Activated T-helper 1 cell treated with Interleukin-2 at 50 U/mL for 16 hours (primary cell): Measurements from ENCODE around the gene TSPAN2.

Experiments used
- DNase-seq: peaks from one replicate; pipeline ENCODE4 v3.0.0-alpha.2; 2020; ENCODE audit warnings: low read depth

TSPAN2 gene

DNA sequence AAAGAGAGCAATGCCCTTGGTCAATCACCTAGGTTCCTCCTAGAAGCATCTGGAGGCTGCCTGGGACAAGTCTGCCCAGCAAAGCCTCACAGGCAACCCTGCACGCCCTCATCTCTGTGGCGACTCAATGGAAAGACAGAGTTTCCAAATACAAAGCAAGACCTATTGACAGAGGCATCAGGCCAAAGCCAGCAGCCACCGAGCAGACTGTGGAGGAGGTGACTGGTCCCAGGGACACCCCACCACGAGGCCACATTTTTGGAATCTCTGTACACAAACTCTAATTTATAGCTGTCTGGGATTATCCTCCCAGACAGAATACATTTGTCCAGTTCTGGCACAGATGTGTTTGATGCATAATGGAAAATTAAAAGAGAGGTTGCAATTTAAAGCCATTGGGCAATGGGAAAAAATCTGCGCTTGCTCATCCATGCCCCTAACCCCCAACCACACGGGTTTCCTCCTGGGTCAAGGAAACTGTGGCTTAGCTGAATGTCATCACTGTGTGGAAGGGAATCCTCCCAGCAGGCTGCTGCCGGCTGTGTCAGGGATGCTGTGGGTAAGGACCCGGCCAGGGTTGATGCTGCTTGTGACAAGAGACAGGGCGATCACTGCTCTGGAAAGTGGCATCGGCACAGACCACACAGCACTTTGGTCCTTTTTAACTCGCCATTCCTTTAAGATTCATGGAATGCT lies 14.3 kb downstream of the TSPAN2 start:
- no peak for DNase-seq

DNA sequence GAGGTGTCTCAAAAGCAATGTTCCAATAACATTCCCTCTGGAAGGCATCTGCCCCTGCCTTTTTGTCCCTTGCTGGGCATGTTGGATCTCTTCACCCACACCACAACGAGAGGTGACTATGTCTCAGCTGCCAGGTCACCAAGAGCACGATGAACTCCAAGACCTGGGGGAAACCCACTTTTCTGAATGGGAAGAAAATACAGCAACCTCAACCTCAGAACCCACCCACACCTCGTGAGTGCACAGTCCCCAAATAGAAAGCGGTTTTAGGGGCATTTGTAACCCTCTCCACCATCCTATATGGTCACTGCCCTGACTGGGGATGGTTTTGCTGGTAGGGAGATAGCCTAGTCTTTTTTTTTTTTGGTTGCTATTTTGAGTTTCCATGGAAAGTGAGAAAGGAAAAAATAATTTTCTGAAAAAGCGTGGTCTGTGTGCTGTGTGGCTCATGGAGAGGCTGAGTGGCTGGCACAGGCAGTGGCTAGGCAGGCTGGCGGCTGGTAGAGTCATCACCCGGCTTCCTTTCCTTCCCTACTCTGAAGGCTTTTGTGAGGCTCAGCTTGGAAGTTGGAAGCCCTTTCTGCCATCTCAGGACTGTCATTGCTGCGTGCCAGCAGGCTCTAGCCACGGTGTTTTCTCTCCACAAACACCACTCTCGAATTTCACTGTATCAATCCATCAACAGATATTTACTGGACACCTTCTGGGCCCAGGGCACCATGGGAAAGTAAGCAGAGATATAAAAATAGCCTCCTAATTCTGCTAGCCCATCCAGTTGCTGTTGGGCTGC lies 15.8 kb downstream of the TSPAN2 start:
- no peak for DNase-seq

DNA sequence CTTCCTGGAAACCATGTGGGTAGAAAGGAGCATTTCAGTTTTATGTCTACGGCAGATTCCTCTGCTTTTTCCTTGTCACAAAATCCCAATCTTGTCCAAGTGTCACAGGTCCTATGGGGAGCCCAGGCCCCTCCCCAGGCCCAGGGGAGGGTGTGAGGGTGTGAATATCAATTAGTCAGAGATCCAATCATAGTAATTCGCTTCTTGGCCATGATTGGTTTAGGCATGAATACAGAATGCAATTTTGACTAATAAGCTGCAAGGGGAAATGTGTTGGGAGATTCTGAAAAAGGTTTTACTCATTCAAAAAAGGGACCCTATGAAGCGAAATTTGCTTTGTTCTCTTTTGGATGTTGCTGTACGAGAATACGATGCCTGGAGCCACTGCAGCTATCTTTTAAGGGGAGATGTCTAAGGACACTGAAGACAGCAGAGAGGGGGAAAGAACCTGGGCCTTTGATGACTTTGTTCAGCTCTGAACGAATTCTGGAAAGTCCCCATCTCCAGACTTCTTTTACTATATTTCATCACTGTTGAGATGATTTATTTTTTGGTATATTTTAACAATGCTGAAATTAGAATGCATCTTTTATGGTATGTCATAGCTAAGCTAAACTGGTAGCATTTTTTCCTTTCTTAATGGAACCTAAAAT lies 18.2 kb downstream of the TSPAN2 start:
- DNase-seq, result no peak

DNA sequence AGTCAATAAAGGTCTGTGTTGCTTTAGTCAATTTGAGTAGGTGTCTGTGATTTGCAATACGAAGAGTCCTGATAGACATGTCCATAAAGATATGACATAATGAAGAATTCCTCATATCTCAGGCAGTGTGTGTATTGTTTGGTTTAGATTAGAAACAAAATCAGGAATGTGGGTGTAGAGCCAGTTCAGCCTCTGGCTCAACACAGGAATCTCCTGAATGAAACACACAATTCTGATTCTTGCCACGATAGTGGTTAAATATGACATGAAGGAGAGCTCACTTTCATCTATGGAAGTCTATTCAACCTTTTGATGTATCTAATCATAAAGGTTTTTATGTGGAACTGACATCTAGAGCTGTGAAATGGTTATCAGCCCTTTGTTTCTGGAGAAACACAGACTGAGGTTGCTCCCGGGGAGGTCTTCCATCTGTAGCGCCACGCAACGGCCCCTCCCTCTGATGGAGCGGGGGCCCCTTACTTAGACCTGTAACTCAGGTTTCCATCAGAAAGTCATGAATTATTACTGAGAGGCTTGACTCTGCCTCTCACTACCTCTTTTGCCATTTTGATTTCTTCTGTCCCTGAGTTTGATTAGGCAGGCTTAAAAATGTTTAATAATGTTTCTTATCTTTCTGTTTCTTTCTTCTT lies 19.5 kb downstream of the TSPAN2 start:
- DNase-seq, result no peak

DNA sequence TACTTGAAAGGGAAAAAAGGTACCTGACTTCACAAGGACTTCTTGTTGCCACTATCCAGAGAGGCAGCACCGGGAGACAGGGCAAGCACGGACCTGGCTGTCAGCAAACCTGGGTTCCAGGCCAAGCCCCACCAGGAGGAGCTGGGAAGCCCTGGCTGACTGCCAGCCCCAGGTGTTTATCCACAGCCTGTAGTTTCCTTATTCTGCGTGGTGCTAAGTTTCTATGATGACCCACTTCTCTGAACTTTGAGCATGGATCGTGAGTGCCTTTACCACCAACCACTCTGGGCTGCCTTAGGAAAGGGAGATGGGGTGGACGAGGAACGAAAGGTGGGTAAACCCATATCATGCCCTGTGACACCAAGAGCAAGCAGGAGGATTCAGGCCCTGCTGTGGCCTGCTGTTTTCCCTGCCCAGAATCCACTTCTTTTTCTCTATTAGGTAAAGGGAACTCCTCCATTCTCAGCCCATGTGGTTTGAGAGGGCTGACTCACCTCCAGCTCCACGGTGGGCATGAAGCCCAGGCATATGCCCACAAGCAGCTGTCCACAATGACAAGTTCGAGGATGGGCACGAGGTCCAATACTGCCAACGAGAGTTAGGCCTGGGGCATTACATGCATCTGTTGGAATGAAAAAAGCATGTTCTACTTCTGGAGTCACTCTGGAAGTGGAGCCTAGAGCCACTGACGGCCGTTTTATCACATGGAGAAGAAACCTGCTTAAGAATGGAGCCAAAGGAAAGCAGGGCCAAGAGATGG lies 20.3 kb downstream of the TSPAN2 start:
- no peak for DNase-seq

DNA sequence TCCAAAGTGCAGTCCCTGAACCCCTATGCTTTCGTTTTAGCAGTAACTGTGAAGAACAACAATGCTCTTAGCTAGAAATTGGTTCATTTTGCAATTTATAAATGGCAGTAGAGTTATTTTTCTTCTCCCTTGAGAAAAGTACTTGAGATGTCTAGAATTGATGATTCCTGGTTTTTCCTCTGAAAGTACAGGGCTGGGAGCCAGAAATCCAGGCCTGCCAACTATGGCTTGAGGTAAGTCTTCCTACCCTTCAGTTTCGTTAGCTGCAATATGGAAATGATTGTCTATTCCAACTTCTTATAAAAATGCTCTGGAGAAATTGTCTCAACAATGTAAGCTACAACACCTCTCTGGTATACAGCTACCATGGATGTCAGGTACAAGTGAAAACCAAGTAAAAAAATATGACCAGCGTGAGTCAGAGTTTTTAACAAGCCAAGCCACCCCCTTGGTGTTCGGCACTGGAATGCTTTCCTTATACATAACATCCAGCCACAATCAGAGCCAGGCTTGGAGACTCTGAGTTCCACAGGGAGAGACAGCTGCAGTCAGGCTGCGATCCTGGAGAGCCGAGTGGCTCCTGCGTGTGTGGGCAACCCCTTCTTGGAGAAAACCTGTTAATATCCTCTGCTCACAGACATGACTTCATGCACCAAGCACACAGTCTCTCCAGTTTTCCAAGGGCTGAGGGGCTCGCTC lies 22.0 kb downstream of the TSPAN2 start:
- DNase-seq, result no peak

DNA sequence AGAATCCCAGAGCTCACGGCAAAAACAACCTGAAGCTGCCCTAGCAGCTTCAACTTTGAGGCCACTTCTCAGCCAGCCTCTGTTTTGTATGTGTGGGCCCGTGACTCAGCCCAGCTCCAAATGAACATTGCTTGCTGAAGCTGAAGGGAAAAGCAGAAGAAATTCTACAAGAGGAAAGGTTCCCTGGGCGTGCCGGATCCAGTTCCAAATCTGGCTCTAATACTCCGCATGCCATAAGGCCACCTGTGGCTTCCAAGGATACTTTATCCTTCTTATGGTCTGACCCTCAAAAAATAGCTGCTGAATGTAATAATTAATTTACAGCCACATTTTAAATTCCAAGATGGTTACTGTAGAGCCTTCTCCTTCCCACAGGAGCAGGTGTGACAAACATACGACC lies 24.3 kb downstream of the TSPAN2 start:
- DNase-seq, result no peak

DNA sequence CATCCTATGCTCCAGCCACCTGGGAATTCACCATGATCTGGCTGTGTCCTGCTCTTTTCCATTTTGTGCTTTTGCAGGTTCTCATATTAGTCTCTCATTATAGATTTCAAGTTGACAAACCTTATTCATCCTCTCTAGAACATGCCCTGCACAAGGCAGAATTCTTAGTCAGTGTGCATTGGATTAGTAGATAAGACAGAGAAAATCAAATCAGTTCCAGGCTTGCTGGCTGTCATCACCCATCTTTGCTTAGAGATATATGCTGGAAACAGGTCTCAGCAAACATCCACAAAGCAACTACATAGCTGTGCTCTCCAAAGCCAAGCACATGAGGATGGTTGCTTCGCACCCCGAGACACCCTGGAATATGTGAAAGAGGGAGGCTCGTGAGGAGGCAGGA lies 24.8 kb downstream of the TSPAN2 start:
- no peak for DNase-seq

DNA sequence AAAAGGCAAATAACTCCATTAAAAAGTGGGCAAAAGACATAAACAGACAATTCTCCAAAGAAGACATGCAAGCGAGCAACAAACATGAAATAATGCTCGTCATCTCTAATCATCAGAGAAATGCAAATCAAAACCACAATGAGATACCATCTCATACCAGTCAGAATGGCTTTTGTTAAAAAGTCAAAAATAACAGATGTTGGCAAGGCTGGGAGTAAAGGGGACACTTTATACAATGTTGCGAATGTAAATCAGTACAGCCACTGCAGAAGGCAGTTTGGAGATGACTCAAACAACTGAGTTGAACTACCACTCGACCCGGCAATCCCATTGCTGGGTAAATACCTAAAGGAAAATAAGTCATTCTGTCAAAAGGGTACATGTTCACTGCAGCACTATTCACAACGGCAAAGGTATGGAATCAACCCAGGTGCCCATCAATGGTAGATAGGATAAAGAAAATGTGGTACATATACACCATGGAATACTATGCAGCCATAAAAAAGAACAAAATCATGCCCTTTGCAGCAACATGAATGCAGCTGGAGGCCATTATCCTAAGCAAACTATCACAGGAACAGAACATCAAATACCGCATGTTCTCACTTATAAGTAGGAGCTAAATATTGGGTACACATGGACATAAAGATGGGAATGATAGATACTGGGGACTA lies 25.9 kb downstream of the TSPAN2 start:
- DNase-seq, result no peak

DNA sequence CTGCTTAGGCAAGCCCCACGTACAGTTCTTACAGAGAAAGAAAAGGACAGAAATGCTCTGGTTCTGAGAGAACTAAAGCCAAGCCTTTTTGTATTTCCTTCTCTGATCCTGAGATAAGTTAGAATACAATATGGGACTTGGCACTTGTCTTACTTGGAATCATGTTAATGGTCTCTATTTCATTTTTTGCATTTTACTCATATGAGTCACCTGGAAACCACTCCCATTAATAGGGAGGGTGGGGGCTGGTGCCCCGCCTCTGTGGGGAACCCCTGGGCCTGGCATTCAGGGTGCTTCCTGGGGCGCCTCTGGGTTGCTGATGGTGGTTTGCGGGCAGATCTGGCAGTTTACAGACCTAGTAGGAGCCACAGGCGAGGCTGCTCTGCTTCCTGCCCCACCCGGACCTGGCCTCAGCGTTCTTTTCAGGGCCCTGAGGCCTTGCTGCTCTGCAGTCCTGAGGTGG lies 26.7 kb downstream of the TSPAN2 start:
- peak; percentile 89 for DNase-seq

DNA sequence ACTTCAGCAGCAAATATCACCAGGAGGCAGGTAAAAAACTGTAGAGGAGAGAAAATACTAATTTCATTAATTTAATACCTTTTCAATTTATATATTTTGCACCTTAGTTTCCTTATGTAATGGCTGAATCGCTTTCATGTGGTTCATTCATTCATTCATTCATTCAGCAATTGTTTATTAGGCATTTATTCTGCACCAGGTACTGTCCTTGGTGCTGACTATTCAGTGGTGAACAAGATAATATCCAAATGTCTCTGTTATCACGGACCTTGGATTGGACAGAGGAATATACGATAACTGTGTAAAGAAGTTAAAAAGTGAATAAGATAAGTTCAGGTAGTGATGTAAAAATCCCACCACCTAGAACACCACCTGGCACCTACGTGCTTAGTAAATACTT lies 28.8 kb downstream of the TSPAN2 start:
- no peak for DNase-seq

DNA sequence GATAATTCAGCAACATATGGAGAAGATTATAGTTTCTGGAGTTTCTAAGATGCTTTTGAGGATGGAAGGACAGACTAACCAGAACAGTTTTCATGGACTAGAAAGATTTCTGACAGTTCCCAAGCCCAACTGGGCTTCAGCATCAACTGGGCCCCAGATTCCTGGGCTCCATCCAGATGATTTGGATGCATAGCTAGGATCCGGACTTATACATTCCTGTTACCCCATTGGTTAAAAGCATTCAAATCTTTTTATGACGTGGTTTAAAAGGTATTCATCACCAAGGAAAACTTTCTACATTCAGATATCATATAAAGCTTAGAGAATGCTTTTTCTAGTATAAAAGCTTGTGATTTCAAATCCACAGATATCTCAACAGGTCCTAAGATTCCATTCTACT lies 30.0 kb downstream of the TSPAN2 start:
- DNase-seq, result no peak

DNA sequence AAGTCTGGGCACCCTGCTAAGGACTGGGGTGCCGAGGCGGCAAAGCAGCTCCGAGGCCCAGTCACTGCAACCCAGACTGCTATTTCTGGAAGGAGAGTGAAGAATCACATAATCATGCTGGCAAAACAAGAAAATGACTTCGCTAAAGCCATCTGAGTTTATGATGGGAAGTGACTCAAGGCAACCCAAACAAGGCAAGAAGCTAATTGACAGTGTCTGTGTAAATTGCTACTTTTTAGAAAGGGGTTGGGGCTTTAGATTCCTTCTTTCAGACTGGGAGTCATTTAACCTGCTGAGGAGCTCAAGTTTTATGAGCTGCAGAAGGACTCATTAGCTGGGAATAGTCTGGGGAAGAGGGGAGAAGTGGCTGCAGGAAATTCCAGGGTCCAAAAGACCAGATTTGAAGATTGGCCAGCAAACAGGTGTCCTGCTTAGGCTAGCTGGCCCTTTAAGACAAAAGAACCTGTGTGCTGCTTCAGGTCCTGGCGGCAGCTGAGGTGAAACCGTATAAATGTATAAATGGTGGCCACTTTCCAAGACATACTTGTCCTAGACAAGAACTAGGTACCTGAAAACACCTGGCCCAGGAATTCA lies 31.5 kb downstream of the TSPAN2 start:
- DNase-seq, result no peak

DNA sequence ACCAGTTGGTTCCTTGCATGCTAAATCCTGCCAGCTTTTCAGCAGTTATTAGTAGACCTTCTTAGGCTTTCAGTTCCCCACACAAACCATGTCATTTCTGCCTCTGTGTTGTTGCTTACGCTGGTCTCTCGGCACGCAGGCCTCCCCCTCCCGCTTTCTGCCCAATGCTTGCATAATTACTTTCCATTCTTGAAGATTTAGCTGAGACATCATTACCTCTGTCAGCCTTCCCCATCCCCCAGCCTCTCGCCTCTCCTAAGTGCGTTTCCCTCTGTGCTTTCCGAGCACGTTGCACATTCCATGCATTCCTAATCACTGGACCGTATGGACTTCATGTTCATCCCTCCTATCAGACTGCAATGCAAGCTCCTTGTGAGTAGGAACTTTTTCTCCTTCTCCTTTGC lies 32.9 kb downstream of the TSPAN2 start:
- no peak for DNase-seq

DNA sequence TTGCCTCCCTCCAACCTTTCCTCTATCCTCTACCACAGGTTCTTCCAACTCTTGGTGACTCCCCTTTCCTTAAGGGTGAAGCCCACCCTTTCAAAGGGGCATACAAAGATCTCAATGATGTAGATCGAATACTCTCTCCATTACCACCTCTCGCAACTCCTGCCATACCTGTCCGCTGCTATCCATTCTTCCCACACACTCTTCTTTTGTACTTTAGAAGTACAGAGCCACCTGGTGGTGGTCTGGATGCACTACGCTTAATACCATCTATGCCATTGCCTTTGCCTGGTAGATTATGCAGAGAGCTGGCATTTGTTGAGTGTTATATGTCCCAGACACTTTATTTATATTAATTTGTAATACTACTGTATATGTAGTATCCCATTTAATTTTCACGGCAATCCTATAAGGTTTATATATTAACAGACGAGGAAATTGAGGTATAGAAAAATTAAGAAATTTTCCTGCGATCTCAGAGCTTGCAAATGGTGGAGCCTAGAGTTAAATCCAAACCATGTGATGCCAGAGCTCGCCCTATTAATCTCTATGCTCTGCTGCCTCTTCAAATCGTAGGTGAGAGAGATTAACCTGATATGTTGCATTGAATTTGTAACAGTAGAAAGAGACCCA lies 36.7 kb downstream of the TSPAN2 start:
- no peak for DNase-seq

DNA sequence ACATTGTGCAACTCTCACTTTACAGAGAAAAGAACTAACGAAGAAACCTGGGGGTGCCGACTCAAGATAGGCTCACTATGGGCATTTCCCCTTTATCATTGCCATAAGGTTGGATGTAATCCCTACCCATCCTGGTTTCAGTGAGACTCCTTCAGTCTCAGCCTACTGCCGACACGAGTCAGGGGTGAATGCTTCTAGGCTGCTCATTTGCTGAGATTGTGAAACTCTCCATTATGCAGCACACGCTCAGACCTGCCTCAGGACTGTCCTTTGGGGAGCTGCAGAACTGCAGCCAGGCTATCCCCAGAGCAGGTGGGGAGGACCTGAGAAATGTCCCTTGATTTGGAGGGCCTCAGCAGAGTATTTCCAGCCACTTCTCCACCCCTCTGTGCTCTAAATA lies 37.5 kb downstream of the TSPAN2 start:
- DNase-seq, result no peak

DNA sequence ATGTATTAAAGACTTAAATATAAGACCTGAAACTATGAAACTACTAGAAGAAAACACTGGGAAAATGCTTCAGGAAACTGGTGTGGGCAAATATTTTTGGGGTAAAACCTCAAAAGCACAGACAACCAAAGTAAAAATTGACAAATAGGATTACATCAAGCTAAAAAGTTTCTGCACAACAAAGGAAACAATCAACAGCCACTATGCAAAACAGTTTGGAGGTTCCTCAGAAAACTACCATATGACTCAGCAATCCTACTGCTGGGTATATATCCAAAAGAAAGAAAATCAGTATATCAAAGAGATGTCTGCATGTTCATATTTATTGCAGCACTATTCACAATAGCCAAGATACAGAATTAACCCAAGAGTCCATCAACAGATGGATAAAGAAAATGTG lies 42.6 kb downstream of the TSPAN2 start:
- no peak for DNase-seq

DNA sequence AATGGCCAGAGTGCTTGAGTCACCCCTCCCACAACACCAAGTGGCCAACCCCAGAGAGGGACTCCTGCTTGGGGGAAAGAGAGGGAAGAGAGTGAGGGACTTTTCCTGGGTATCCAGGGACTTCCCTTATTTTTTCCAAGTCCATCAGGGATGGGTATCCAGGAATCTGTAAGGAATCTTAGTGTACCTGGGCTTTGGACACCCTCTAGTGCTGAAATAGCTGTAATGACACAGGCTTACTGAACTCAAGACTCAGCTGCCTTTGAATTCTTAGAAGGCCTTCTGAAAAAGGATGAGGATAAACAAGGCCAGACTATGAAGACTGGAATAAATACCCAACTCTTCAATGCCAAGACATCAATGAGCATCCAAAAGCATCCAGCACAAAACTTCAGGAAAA lies 47.6 kb downstream of the TSPAN2 start:
- DNase-seq, result no peak

DNA sequence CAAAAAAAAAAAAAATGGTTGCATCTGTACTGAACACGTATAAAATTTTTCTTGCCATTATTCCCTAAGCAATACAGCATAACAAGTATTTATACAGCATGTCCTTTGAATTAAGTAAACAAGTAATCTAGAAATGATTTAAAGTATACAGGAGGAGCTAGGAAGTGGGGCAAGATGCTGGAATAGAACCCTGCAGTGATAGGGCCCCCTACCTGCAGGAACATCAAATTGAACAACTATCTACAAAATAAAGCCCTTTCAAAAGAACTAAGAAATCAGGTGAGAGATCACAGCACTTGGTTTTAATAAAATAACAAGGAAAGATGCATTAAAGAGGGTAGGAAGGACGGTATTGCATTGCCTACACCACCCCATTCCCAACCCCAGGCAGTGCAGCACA lies 48.8 kb downstream of the TSPAN2 start:
- DNase-seq, result no peak
